ENCODE data around the gene PHLDB2.
"Not testable (repeated sequence)": the region's sequence is repeated elsewhere in the genome, so short reads cannot be mapped to it uniquely, and the experiment has no call there.

The PHLDB2 gene

DNA sequence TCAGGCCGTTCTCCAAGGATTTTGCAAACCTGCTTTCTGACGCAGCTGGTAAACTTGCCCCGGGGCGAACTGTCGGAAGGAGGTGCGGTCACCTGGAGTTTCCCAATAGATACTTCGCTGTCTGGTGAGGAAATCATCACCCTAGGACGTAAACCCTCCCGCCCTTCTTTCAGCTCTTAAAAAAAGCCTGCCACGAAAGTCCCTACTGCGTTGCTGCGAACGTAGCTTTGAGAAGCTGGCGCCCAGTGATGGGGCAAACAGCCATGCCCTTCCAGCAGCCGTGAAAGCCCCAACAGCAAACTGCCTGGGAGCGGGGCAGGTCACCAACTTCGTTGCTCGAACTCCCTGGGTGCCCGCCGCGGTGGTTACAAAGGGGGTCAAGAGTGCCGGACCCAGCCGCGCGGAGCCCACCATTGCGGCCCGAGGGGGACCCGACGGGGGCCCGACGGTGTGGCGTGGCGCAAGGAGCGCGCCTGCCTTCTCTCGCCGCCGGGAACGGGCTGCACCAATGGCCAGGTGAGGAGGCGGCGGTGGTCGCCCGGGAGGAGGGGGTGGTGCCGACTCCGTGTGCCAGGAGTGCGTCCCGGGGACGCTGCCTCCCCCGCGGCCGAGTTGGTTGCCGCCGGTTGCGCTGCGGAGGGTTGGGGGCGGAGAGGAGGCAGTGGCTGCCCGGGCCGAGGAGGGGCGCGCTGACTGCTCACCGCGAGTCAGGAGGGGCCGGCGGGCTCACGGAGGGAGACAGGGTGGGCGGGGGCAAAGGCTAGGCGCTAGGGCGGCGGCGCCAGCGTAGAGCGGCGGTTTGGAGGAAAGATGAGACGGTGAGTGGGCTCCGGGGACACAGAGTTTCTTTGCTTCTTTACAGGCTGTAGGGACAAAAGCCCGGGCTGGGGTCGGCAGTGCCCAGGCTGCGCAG lies at the start of gene PHLDB2:
TSS of gene PHLDB2 (plus strand) at position 205 of the 913 bp plus-strand sequence. CDS start 24,813 bp downstream, outside the sequence.
- DNase-seq (ENCODE audit: low spot score): peak; percentile 58

DNA sequence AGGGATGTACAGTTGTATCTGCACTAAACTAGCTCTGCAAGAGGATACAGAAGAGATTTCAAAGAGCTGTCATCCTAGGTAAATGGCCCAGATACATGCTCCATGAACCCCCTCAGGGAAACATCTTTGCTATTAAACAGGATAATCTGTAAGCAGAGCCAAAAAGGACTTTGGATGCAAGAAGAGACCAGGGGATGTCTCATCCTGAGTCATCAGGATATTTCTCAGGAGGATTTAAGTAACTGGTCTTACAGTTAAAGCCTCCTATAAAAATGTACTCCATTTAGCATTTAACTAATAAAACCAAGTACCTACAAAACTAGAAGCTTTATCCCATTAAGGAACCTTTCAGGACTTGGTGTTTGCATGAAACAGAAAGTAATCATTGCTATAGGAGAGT lies 48.2 kb upstream of the PHLDB2 start:
- peak; percentile 48 for DNase-seq (ENCODE audit: low spot score)

DNA sequence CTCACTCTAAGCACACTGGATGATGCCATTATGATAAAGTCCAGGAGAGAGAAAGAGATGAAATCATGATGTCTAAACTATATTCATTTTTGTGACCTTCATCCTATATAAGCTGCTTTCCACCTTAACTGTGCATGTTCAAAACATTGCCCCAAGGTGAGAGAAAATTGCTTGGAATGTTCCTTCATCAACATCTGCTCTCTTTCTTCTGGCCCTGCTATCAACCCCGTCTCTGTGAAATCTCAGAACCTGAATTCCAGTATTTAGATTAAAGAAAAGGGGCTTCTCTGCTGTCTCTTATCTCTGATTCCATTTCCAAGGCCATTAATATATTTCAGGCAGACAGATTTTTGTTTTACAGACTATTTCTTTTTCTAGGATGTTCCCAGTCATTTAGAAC lies 47.3 kb upstream of the PHLDB2 start:
- DNase-seq (ENCODE audit: low spot score): no peak

DNA sequence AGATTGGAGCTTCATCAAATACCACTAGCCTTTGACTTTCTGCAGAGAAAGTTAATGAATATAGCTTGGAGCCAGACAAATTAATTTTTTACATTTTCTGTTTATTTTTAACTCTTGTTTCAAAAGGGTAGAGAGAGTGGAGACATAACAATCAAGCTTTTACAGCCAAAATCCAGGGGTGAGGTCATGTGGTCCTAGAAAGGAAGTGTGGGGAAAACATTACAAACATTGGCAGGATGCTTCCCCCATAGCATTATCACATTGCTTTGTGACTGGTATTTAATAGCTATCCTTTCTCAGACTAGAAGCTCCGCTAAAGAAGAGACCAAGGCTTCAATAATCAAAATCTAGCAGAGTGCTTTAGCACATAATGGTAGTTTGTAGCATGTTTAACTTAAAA lies 46.4 kb upstream of the PHLDB2 start:
- no peak for DNase-seq (ENCODE audit: low spot score)

DNA sequence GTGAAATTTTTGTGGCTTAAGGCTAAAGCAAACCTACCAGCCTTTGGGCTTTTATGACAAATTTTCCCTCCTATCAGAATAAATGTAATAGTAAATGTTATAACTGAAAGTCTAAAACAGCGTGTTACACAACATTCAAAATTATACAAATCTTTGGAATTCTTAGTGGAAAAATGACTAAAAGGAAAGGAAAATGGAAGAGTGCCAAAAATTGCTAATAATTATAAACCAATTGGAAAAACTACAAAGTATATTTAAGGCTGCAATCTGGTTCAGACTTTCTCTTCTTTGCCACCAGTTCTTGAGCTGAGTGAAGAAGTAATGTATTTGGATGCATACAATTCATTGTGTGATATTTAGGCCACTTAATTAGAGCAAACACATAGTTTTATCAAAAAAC lies 45.6 kb upstream of the PHLDB2 start:
- no peak for DNase-seq (ENCODE audit: low spot score)

DNA sequence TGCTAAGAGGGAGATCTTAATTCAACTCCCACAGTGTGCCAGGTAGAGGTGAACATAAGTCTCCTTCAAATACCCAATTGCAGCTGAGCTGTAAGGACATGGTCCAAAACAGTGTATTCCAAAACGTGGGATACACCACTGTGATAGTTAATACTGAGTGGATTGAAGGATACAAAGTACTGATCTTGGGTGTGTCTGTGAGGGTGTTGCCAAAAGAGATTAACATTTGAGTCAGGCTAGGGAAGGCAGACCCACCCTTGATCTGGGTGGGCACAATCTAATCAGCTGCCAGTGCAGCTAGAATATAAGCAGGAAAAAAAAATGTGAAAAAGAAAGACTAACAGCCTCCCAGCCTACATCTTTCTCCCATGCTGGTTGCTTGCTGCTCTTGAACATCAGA lies 45.1 kb upstream of the PHLDB2 start:
- DNase-seq (ENCODE audit: low spot score): no peak

DNA sequence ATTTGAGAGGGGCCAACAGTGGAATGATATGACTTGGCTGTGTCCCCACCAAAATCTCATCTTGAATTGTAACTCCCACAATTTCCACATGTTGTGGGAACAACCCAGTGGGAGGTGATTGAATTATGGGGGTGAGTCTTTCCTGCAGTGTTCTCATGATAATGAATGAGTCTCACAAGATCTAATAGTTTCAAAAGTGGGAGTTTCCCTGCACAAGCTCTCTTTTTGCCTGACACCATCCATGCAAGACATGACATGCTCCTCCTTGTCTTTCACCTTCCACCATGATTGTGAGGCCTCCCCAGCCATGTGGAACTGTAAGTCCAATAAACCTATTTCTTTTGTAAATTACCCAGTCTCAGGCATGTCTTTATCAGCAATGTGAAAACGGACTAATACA lies 42.3 kb upstream of the PHLDB2 start:
- DNase-seq (ENCODE audit: low spot score): not testable (repeated sequence)

DNA sequence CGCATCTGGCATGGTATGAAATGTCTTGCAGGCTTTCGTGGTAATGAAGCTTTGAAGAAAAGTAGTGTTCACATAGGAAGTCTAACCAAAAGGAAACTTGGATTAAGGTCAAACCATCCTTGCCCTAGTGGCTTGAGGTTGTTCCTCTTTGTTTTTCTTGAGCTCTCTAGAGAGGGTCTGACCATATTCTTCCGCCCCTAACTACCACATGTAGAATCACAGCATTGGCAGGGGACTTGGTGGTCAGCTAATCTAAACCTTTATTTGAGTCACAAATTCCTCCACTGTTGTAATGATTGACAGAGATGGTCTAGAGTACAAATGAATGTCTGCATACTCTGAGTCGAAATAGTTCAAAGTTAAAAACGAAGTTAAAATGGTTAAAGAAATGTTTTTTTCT lies 39.1 kb upstream of the PHLDB2 start:
- no peak for DNase-seq (ENCODE audit: low spot score)

DNA sequence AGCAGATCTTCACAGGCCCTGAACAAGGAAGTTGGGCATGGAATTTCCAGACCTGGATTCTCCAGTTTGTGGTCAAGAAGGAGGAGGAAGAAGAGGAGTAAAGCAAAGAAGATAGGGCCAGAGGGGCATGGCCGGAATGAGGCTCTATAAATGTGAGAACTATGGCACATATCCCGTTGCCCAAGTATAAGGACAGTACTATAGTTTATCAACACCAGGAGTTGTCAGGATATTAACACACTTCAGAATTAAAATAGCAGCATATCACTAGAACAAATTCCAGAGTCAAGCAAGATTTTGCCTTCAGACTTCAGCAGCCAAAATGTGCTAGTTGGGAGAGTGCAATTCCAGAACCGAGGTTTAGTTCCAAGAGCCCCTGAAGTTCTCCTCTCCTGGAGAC lies 38.4 kb upstream of the PHLDB2 start:
- no peak for DNase-seq (ENCODE audit: low spot score)

DNA sequence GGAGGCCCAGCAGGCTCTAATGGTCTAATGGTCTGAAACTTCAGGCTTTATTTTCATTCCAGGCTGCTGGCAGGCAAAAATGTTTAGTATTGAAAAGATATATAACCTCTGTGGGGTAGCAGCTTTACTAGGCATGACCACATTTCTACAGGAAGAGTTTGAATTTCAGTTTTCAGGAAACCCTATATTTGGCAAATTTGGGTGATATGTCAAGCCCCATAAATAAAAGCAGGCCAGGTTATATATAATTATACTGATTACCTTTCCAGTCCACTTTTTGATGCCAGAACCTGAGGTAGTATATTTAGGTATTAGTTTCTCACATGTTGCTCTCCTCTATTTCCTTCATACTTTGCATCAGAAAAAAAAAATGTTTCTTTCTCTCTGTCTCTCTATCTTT lies 37.2 kb upstream of the PHLDB2 start:
- DNase-seq (ENCODE audit: low spot score): no peak

DNA sequence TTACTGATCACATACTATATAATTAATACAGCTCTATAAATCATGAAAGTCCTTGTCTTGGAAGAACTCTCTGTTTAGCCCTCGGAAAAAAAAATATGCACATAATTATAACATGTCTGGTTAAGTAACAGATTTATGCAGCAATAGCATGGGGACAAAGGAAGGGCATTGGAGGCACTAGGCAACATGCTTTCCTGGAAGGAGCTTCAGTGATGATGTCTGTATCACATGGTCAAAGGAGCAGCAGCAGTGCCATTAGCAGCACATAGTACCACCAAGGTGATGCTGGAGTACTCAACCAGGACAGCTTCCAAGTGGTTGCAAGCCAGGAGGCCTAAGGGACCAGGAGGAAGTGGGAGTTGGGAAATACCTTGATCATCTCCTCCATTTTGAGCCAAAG lies 36.3 kb upstream of the PHLDB2 start:
- DNase-seq (ENCODE audit: low spot score): no peak

DNA sequence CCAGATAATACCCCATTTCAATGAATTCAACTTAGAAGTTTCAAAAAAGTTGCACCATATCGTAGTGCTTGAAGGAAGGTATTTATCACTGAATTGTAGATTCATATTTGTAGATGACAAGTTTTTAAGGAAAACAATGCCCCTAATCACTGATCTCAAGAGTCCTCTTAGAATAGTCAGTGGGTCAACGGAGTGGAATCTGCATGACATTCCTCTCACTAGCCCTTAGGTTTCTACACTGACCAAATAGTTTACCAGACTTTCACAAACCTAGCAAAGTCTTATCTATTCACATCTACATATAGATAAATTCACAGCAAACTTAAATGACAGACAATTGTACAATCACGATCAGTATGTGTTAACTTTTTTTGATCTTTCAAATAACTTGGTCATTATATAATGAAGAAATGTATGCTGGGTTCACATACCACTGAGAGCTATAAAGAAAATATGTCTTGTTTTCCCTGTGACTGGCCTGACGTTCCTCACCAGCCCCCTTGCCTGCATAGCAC lies 35.7 kb upstream of the PHLDB2 start:
- no peak for DNase-seq (ENCODE audit: low spot score)

DNA sequence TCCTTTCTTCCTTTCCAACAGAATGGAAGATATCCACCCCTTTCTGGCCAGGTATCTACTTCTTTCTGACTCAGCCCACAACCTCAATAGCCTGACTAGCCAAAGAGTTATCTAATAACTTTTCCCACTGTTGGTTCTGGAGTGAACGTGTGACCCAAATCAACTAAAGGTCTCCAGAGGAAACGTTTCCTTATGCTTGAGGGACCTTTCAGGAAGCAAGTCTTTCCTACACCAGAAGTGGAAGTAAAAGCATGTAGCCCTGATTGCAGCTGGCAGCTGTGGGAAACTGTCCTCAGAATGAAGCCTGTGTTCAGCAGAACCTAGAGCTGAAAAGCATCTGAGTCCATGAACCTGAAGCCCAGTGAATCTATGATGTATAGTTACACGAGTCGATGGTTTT lies 34.7 kb upstream of the PHLDB2 start:
- no peak for DNase-seq (ENCODE audit: low spot score)

DNA sequence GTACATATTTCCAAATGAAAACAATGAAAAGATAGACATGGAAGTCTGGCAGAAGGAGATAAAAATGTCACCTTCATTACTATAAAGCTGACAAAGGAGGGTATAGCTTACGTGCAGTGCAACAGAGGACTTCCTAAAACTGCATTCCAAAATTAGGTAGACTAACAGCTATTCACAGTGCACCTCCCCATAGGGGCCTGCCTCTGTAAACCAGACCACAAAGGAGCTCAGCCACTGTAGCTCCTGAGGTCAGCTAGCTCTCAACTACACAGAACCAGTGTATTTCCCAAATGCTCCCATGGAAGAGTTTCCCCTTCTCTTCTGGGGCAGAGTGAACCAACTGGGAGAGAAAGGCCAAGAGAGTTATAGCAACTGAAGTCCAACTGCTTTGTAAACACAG lies 31.2 kb upstream of the PHLDB2 start:
- DNase-seq (ENCODE audit: low spot score): no peak

DNA sequence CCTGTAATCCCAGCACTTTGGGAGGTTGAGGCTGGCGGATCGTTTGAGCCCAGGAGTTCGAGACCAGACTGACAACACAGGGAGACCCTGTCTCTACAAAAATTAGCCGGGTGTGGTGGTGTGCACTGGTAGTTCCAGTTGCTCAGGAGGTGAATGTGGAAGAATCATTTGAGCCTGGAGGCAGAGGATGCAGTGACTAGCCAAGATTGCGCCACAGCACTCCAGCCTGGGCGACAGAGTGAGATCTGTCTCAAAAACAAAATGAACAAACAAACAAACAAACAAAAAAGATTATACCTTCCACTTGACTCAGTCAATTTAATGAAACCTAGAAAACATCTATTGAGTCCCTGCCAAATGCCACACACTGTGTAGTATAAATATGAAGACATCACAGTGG lies 30.5 kb upstream of the PHLDB2 start:
- DNase-seq (ENCODE audit: low spot score): no peak

DNA sequence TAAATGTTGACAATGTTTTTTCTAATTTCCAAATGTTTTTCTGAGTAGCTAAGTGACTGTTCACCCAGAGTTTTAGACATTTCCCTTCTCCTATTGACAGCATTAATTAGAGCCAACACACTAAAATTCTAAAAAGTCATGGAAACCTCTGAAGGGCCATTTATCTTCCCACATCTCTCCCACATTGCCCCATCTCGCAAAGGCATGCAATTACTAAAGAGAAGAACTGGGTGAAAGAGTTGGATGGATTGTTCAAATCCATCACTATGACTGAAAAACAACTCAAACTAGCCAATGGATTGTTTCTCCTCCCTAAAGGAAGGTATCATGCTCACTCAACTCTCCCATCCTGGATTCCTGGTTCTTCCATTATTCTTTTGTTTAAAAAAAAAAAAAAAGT lies 30.0 kb upstream of the PHLDB2 start:
- DNase-seq (ENCODE audit: low spot score): no peak

DNA sequence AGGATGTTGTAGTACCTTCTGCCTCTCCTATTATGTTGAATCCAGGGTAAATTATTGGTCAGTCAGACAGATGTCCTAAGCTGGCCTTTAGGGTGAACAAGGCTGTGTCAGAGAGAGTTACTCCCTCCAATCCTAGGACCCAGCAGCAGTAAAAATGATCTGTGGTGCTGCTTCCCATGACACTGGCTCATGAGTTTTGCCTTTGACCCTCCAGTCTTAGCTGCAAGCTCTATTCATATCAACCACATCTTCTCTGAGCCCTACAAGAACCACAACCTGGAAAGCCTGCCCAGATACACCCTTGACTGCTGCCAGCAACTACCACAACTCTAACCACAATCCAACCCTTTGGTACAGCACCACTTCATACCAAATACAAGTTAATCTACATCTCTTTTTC lies 27.2 kb upstream of the PHLDB2 start:
- no peak for DNase-seq (ENCODE audit: low spot score)

DNA sequence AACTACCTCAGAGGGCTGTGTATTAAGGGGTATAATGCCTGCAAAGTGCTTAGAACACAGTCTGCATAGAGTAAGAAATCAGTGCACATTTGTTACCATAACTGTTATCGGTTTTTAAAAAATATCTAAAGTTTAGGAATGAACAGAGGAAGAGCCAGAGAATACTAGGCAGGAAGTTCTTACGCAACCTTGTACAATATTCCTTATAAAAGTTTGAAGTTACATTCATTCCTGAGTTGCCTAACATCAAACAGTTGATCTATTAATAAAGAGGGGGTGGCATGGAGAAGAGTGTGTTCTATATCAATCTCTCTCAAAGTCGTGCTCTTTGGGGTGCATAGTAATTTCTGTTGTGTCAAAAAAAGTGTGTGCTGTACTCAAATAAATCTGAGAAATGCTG lies 22.0 kb upstream of the PHLDB2 start:
- DNase-seq (ENCODE audit: low spot score): no peak

DNA sequence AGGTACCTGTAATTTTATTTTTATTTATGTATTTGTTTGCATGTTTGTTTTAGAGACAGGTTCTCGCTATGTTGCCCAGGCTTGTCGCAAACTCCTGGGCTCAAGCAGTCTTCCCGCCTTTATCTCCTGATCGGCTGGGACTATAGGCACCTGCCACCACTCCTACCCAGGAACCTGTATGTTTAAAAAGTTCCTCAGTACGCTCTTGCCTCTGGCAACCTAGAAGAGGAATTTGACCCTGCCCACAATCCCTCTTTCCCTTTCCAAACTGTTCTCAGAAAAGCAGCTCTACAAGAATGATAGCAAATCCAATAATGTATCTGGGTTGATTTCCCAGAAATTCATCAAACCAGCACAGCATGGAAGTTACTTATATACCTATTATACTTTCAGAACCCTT lies 20.9 kb upstream of the PHLDB2 start:
- no peak for DNase-seq (ENCODE audit: low spot score)

DNA sequence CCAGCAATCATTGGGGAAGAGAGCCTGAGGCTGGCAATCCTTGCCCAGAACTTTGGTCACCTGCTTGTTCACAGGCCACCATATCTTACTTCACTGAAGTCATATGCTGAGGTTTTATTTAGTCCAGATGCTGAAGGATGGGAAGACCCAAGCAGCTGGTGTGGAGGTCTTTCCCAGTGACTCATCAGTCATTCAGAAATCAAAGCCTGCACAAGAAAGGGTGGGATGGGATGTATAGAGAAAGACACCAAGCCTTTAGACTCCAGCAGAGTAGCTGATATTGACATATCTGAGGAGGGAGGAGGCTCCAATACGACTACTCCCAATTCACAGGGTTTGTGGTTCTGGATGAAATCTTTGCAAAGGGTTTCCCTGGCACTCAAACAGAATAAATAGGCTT lies 13.0 kb upstream of the PHLDB2 start:
- no peak for DNase-seq (ENCODE audit: low spot score)

DNA sequence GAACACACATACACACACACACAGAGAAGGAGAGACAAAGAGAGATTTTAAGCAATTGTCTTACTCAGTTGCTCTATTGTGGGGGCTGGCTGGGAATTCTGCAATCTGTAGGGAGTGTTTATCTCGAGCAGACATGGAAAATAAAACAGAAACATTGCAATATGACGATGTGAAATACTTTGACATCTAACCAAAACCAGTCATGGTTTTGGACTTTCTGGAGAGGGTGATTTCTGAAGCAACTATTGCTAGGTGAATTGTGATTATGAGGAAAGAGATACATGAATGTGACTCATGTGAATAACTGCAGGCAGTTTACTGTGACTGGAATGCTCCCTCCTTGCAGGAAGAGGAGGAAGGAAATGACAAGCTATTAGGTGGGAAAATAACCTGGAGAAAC lies 12.3 kb upstream of the PHLDB2 start:
- peak; percentile 90 for DNase-seq (ENCODE audit: low spot score)

DNA sequence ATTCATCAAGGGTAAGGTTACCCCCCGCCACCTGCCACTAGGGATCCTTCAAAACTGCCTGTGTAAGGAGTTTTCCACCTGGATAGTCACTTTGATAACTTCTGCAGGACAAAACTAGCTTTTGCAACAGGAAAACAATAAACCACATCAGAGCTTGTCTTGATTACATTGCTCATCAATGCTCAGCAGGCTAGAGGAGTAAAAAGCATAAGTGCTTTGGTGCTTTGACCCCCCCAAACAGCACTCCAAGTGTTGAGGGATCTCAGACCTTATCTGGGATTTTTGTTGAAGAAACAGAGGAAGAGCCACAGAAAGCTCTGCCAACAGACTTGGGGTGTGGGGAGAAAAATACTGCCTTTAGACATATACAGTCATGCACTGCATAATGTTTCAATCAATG lies 10.8 kb upstream of the PHLDB2 start:
- DNase-seq (ENCODE audit: low spot score): no peak

DNA sequence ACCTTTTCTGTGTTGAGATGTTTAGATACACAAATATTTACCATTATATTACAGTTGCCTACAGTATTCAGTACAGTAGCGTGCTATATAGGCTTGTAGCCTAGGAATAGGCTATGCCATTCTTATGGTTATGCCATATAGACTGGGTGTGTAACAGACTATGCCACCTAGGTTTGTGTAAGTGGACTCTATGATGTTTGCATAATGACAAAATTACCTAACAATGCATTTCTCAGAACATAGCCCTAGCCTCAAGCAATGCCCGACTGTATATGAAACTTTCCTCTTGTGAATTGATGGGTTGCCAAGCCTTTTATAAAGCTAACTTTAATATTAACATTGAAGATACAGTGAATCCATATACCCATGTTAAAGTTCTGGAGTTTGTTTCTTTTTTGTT lies 10.3 kb upstream of the PHLDB2 start:
- no peak for DNase-seq (ENCODE audit: low spot score)

DNA sequence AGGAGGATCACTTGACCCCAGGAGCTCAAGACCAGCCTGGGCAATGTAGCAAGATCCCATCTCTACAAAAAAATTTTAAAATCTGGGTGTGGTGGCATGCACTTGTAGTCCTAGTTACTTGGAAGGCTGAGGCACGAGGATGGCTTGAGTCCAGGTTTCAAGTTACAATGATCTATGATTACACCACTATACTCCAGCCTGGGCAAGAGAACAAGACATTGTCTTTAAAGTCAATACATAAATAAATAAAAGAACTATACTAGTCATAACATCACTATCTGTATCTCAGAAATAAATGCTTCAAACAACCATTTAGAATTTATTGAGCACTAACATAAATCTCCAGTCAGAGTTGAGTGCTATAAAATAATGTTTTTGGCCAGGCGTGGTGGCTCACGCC lies 8.5 kb upstream of the PHLDB2 start:
- no peak for DNase-seq (ENCODE audit: low spot score)
